NCI-H510A (cell line): ENCODE data around the gene OR2T8.

Experiments
- DNase-seq: peaks from one replicate; lab custom pipeline; 2025; lab: John Stamatoyannopoulos, UW

OR2T8 gene

GRCh38 chr1:247919952-247920351 is at the start of gene OR2T8:
Gene OR2T8, plus strand, starts transcription at chr1:247920252. Its CDS starts 766 bp downstream, at chr1:247921018.
- DNase-seq = no peak

- DNase-seq = no peak
Observed at GRCh38 chr1:247883346-247883745, 36.7 kb upstream of the OR2T8 start.

- DNase-seq = no peak
Observed at GRCh38 chr1:247884797-247885413, 35.1 kb upstream of the OR2T8 start.

GRCh38 chr1:247895163-247895637 is 24.9 kb upstream of the OR2T8 start, which contains the start of gene OR2W3:
Gene OR2W3, plus strand, starts transcription at chr1:247895587. Its CDS starts 0 bp downstream, at chr1:247895587.
- DNase-seq = no peak

- no peak for DNase-seq
Observed at GRCh38 chr1:247895976-247896375, 24.1 kb upstream of the OR2T8 start.

GRCh38 chr1:247904122-247904521 is 15.9 kb upstream of the OR2T8 start:
- no peak for DNase-seq

GRCh38 chr1:247905181-247905580 is 14.9 kb upstream of the OR2T8 start:
- DNase-seq = no peak

GRCh38 chr1:247905910-247906503 is 14.0 kb upstream of the OR2T8 start:
- no peak for DNase-seq

- DNase-seq = no peak
Observed at GRCh38 chr1:247906504-247907047, 13.5 kb upstream of the OR2T8 start.

- no peak for DNase-seq
Observed at GRCh38 chr1:247908766-247909165, 11.3 kb upstream of the OR2T8 start.

- no peak for DNase-seq
Observed at GRCh38 chr1:247913786-247914185, 6.3 kb upstream of the OR2T8 start.

- DNase-seq = no peak
Observed at GRCh38 chr1:247914941-247915662, 5.0 kb upstream of the OR2T8 start.

GRCh38 chr1:247923941-247924340 is 3.9 kb downstream of the OR2T8 start:
- DNase-seq = no peak

GRCh38 chr1:247924868-247925267 is 4.8 kb downstream of the OR2T8 start, which contains the start of gene OR2AJ1:
Gene OR2AJ1, plus strand, starts transcription at chr1:247924889. Its CDS starts 8,880 bp downstream, at chr1:247933769.
- DNase-seq = no peak

- DNase-seq = no peak
Observed at GRCh38 chr1:247933989-247934388, 13.9 kb downstream of the OR2T8 start.

GRCh38 chr1:247935781-247936180 is 15.7 kb downstream of the OR2T8 start:
- no peak for DNase-seq

- no peak for DNase-seq
Observed at GRCh38 chr1:247936415-247936814, 16.4 kb downstream of the OR2T8 start.

- DNase-seq = peak; percentile 51
Observed at GRCh38 chr1:247936965-247937734, 17.1 kb downstream of the OR2T8 start.

GRCh38 chr1:247942624-247943023 is 22.6 kb downstream of the OR2T8 start:
- DNase-seq = no peak

- DNase-seq = no peak
Observed at GRCh38 chr1:247948558-247948957, 28.5 kb downstream of the OR2T8 start, which contains the start of gene OR2L8. Gene OR2L8, plus strand, starts transcription at chr1:247948858. Its CDS starts 0 bp downstream, at chr1:247948858.

- DNase-seq = no peak
Observed at GRCh38 chr1:247953408-247953807, 33.4 kb downstream of the OR2T8 start.

GRCh38 chr1:247961791-247962190 is 41.7 kb downstream of the OR2T8 start:
- DNase-seq = no peak
